ENCODE data around the gene PKNOX2.

PKNOX2 gene

DNA sequence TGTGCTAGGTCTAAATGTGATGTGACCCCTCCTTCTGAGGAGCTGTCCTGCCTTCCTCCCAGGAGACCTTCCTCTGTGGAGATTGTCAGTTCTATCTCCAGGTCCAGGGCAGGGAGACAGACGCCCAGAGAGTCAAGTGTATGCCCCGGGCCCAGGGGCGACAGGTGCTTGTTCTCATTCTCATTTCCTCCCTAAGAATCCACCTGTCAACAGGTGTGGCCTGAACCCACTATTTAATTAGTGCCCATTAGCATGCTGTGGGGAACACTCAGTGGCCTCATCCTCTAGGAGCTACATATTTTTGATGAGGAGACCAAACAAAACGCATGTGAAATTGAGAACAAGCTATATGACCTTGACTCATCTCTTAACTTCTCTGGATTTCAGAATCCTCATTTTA is 9.5 kb downstream of the PKNOX2 start:
- DNase-seq (ENCODE audit: low spot score): no peak

DNA sequence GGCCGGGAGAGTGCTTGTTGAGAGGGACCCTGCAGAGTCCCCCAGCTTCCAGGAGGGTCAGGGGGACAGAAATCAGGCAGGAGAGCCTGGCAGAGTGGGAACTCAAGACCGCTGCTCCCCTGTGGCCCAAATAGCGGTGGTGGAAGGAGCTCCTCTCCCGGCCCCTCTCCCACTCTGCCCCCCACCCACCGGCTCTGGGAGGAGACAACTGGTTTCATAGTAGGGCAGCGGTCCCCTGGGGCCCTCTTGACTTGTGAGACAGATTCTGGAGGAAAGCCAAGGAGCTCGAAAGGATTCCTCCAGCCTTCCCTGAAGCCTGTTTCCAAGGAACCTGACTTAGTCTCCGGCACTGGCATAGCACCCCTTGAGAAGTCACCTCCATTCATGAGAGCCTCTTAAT is 10.1 kb downstream of the PKNOX2 start:
- no peak for DNase-seq (ENCODE audit: low spot score)

DNA sequence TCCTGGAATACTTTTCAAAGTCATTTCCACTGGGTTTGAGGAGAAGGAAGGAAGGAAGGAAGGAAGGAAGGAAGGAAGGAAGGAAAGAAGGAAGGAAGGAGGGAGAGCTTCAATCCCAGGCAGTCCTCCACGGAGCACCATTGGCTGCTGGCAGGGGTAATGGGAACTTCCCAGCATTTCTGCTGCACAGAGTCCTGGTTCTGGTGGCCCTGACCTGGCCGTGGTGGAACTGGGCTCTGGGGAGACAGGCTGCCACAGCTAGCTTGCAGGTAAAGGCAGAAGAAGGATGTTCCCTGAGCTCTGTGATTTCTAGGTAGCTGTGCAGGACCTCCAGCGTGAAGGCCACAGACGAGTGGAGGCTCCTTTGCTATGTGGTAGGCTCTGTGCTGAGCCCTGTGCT is 10.6 kb downstream of the PKNOX2 start:
- no peak for DNase-seq (ENCODE audit: low spot score)

DNA sequence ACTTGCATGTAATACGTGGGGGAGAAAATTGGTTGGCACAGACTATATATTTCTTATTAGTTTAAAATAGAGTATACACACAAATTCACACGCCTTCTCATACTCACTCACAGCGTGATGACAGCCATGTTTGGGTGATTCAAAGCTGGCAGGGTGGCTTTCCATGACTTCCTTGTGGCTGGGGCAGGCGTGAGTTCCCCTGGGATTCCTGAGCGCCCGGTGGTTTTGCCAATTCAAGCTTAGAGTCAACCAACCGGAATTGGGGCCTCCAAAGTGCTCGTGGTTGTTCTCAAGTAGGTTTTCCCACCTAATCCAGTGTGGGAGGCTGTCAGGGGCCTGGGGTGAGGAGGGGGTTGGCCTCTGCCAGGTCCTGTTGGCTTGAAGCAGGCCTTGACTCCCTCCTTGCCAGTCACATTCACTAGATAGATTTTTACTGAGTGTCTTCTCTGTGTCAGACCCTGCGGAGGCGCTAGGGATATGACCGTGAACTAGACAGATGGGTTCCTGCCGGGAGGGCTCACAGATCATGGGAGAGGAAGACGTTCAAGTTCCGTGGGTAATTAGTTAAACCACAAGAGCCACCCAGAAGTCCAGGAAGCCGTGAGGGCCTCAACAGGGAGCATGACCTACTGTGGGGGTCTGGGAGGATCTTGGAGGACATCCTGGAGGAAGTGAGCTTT is 11.5 kb downstream of the PKNOX2 start:
- no peak for DNase-seq (ENCODE audit: low spot score)

DNA sequence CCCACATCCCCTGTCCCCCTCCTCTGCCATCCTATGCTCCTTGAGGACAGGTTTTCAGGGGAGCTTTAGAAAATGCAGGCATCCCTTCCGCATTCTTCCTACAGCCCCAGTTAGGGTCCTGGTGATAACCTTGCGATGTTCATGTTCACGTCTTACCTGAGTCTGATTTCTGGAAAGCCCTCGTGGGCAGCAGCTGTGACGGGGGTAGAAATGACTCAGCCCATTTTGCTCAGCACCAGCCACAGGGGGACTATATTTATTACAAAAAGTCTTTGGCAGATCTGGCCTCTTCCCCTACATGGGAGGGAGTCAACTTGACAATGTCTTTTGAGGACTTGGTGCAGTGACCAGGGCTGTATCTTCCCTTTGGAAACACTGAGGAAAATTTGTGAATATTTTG is 12.3 kb downstream of the PKNOX2 start:
- DNase-seq (ENCODE audit: low spot score): no peak

DNA sequence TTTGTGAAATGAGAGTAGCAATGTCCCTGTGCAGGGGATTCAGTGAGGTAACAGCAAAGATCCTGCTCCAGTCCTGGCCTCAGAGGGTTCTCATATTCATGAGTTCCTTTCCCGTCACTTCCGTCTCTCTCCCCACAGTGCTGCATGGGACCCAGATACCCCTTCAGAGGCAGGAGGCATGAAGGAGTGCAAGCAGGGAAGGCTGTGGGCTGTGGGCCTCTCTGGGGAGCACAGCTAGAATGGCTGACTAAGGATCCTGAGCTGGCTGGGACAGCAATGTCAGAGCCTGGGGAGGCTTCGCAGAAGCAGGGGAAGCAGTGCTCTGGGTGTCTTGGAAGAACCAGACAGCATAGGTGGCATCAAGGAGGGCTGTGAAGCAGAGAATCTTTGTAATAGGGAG is 13.0 kb downstream of the PKNOX2 start:
- DNase-seq (ENCODE audit: low spot score): no peak

DNA sequence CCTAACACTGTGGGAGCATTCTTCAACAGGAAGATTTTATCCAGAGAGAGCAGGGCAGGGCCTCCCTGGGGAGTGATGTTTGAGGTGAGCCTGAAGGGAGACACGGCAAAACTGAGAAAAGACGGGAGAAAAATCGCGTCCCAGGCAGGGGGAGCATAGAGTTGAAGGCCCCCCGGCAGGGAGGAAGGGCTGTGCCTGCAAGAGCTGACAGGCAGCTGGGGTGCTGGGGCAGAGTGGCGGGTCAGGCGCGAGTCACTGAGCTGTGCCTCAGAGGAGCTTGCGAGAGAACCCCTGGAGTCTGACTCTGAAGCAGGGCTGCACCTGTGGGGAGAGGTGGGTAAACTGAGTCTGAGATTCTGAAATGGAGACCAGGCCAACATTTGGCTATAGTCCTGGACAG is 14.8 kb downstream of the PKNOX2 start:
- DNase-seq (ENCODE audit: low spot score): no peak

DNA sequence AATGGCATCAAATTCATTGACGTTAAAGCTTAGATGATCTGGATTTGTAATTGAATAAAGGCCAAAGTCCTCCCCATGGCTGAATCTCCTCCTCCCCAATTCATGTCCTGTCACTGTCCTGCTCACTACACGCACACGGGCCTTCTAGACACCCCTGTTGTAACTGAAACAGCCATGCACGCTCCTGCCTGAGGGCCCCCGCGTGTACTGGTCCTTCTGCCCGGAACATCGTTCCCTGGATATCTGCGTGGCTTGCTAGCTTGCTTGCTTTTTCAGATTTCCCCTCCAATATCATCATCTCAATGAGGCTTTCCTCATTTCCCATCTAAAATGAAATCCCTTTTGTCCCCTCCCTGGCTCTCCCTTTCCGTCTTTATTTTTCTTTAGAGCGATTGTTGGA is 15.3 kb downstream of the PKNOX2 start:
- no peak for DNase-seq (ENCODE audit: low spot score)

DNA sequence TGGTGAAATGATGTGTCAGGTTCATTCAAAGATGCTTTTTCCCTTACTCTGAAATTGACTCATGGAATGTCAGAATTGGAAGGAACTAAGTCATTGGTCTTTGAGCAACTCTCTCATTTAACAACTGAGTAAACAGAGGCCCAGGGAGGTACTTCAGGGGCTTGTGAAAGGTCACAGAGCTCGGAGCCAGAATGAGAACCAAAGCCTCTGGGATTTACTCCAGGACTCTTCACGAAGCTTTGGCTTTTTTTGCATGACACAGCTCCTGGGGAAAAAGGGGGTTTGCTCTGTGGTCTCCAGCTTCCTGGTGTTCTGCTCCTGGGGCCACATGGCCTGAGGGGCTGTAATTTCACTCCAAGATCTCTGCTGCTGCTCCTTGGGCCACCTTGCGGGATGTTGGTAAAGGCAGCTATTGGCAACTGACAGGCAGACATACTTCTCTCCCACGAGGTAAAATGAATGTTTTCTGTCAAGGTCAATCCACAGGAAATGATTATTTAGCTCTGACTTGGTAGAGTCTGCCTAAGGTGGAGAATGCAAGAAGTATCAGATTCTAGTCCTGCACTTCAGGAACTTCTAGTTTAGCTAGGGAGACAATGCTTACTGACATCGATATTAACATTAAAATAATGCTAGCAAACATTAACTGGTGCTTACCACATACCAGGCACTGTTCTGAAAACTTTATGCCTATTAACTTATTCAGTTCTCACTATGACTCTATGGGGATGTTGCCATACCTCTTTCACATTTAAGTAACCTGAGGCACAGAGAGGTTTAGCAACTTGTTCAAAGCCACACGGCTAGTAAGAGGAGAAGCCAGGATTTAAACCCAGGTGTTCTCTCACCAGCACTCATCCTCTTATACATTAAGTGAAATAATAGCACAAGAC is 16.1 kb downstream of the PKNOX2 start:
- DNase-seq (ENCODE audit: low spot score): no peak

DNA sequence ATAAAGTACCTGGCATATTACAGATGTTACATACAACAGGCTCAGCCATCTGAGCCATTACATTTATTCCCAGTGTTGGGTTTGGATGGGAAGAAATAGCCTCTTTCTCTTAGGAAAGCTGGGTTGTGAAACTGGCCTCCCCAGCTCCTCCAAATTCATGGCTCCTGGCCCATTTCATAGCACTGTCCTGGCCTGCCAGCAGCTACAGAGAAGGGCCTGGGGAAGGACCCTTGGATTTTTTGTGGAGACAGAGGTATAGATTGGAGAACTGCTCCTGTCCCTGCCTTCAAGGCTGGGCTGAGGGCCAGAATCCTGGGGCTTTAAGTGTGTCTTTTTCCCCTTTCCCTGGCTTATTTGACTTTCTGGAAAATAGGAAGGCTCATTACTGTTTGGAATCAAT is 18.0 kb downstream of the PKNOX2 start:
- DNase-seq (ENCODE audit: low spot score): no peak

DNA sequence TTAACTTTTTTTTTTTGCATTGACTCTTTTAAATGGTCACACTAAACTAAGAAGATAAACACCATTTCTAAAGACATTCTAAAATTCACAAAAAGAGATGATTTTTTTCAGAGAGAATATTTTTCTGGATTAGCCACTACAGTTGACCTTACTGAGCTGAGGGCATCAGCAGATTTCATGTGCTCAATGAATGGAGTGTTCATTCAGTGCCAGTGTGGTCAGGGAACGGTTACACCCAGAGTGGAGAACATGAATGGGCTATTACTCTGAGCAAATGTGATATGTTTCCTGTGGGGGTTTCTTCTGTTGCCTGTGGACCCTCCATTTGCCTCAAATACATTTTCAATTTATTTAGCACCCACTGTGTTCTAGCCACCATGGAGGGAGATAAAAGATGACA is 19.1 kb downstream of the PKNOX2 start:
- no peak for DNase-seq (ENCODE audit: low spot score)

DNA sequence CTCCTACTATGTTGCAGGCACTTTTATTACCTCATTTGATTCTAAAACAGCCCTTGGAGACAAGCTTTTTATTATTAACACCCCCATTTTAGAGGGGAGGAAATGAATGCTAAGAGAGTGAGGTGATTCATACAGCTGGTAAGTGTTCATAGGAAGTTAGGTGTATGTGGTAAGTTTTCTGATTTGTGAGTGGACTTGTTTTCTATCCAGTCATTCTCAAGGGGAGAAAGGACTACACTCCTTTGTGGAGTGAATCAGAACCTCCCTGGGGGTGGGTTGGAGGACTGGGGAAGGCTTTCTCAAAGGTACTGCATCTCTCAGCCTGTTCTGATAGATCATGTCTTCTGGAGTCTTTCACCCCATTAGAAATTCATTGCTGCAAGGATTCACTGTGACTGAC is 23.5 kb downstream of the PKNOX2 start:
- DNase-seq (ENCODE audit: low spot score): no peak

DNA sequence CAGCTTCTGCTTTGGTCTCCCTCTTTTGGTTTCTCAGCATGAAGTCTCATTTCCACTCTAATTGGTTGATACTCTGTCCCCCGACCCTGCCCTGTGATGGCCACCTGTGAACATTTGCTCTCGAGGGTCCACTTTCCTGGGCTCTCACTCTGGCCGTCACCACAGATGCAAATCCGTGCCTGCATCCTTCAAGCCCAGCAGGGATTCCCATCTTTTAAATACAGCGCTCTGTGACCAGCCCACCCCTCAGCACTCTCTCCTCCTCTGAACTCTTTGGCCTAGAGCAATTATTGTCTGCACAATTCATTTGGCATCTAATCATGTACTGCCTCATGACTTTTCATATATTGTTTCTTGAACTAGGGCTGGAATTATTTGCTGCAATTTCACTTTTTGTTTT is 26.0 kb downstream of the PKNOX2 start:
- no peak for DNase-seq (ENCODE audit: low spot score)

DNA sequence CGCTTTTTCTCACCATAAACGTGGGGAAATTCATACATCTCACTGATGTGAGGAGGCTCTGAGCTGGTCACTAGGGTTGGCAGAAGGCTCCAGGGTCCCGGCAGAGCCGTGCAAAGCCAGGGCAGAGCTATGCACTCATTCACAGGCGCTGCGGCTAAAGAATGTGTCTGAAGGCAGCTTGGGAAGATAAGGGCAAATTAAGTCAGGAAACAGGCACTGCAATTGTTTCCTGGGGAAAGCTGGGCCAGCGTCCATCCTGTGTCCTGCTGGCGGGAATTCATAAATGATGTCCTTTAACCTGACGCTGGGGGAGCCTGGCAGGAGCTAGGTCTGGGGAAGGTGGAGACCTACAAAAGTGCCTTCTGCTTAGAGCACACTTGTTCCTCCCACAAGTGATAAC is 27.6 kb downstream of the PKNOX2 start:
- DNase-seq (ENCODE audit: low spot score): no peak

DNA sequence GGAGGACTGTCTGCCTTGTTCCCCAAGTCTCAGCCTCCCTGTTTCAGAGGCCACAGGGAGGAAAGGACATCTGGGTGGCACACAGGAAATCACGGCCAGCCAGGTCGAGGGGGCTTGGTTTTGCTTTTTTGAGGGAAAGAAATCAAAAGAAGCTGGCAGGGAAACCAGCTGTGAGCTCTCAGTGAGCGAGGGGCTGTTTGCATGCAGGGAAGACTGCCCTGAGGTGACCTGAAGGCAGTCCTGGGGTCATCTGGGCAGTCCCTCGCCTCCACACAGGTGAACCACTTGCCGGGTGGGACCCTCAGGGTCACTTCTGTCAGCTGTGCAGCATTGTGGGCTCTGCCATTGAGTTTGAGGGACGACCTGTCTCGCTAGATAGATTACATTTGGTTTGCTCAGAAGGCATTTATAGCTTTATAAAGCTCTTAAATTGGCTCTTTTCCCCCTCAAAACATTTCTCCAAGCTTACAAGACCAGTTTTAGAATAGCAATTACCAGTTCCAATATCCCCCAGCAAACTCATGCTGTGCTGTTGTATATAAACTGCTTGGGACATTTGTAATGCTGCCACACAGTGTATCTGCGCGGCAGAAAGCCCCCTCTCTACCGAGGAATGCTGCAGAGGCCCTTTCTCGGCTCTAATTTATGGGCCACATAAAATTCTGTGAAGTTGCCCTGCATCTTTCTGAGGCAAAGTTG is 28.3 kb downstream of the PKNOX2 start:
- no peak for DNase-seq (ENCODE audit: low spot score)

DNA sequence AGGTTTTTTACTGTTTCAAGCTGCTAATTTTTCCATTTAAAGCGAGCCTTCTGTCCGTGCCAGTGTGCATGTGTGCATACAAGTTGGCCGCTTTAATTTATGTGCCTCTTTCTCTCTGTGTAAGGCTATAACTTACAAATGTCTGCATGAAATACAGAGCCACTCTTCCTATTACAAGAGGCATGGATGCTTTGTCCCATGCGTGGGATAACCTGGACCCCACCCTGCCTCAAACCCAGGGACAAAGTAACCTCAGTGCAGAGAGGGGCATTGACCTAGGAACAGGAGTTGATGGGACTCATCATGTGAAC is 28.8 kb downstream of the PKNOX2 start:
- no peak for DNase-seq (ENCODE audit: low spot score)

DNA sequence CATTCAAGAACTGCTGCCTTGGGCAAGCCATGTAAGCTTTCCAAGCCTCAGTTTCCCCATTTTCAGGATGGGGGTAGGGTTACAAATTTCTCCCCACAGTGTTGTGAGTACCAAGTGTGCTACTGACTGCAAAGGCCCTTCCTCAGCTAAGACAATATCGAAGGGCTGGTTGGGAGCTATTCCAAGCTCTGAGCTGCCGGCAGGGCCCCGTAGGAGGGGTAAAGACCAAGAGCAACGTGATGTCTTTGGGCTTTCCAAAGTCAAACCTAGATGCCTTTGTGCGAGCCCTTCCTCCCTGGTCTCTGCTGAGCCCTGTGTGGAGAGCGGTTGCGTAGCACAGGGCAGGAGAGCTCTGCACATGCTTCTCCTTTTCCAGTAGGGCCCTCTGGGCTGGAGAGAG is 29.3 kb downstream of the PKNOX2 start:
- no peak for DNase-seq (ENCODE audit: low spot score)

DNA sequence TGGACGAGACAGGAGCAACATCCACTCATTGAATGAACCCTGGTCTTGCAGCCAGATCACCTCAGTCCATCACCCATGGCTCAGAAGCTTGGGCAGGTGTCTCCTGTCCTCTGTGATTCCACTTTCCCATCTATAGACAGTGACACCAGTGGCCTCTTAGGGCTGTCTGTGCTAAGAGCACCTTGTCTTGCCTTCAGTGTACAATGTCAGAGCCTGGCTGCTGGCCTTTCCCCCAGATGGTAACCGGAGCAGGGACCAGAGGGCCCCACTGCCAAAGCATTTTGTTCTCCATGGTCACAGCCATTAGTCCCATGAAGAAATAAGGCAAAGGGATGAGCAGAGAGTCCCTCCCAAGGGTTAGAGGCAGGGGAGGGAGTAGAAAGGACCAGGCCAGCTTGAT is 35.4 kb downstream of the PKNOX2 start:
- no peak for DNase-seq (ENCODE audit: low spot score)

DNA sequence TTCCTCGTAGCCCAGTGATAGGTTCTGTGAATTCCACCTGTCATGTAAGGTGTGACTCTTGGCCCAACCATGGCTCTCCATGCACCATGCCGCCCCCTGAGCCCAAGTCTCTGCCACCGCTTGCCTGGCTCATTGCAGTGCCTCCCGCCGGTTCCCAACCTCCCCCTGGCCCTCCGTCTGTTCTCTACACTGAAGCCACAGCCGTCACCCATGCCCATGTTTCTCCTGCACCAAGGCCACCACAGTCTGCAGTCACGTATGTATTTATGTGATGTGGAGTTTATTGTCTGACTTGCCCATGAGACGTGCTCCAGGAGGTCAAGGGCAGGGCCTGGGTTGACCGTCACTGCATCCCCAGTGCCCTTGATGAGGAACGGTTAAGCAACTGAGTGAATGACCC is 35.9 kb downstream of the PKNOX2 start:
- no peak for DNase-seq (ENCODE audit: low spot score)

DNA sequence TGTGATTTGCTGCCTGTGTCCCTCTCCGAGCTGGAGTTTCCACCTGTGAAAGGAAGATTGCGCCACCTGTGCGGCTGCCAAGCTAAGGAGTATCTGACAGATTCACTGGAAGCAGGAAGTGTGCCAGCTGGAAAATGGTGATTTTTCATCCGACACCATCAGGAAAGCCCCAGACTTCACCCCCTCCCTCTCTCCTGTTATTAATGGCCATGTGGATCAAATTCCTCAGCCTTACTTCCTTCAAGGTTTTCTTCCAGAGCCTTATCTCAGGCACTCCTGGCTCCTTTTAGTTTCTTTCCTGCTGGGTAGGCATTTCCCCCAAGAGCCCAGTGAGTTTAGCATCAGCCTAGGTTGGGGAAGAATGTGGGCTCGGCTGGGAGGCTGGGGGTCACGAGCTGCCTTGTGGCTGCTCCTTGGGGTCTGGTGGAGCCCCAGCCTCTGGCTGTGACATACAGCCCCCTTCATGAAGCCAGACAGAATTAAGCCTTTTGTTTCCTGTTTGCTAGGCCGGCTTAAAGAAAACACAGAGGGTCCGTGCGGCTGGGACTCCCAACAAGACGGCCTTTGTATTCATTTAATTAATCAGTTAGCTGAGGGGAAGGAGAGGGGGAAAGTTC is 37.1 kb downstream of the PKNOX2 start:
- no peak for DNase-seq (ENCODE audit: low spot score)

DNA sequence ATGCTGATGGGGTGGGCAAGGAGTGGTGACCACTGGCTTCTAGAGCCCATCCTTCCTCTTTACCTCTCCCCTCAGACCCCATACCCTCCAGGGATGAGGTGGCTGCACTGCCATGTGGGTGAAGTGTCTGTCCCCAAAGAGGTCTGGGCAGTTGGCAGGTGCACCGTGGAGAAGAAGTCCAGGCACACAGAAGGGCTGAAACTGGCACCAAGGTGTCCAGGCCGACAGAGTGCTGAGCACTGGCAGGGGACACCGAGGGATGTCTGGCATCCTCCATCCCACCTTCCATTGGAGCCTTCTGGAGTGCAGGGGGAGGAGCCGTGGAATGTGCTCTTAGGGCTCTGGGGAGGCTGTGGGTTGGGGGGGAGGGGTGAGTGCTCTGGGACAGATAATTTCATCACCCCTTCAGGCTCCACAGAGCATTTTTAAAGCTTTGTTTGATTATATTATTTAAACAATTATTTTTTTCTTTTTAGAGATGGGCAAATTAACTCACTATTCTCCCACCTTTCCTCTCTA is 37.9 kb downstream of the PKNOX2 start:
- no peak for DNase-seq (ENCODE audit: low spot score)

DNA sequence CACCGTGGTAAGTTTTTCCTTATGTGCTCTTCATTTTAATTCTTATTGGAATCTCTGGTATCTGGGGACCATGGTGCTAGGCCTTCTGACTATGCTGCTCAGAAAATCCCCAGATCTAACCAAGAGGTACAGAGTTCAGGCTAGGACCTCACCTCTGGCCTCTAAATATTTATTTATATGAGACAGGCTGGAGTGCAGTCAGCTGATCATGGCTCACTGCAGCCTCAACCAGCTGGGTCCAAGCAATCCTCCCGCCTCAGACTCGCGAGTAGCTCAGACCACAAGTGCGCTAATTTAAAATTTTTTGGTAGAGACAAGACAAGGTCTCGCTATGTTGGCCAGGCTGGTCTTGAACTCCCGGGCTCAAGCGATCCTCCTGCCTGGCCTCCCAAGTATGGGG is 38.4 kb downstream of the PKNOX2 start:
- no peak for DNase-seq (ENCODE audit: low spot score)

All from germinal center (tissue), 1 donor.